Measurements from ENCODE around the gene SNTG2.

SNTG2 gene

GRCh38 chr2:1353124-1353523, 402.5 kb downstream of the SNTG2 start:
- DNase-seq (ENCODE audit: low read depth), result no peak
- H3K4me3 ChIP-seq (ENCODE audit: low read length), result no peak overlapping the region
- TF ChIP-seq CTCF (conservative IDR thresholded peaks at IDR 0.05; ENCODE audit: low read depth, low read length), result no peak

- DNase-seq (ENCODE audit: low read depth), result no peak
- no peak for TF ChIP-seq CTCF (conservative IDR thresholded peaks at IDR 0.05; ENCODE audit: low read depth, low read length)
- H3K4me3 ChIP-seq (ENCODE audit: low read length), result no peak overlapping the region
Measured at GRCh38 chr2:1353543-1353942, 402.9 kb downstream of the SNTG2 start.

GRCh38 chr2:1360144-1360543, 409.5 kb downstream of the SNTG2 start:
- no peak for DNase-seq (ENCODE audit: low read depth)
- H3K4me3 ChIP-seq (ENCODE audit: low read length), result no peak overlapping the region
- TF ChIP-seq CTCF (conservative IDR thresholded peaks at IDR 0.05; ENCODE audit: low read depth, low read length), result no peak

- H3K4me3 ChIP-seq (ENCODE audit: low read length), result no peak overlapping the region
- DNase-seq (ENCODE audit: low read depth), result no peak
- TF ChIP-seq CTCF (conservative IDR thresholded peaks at IDR 0.05; ENCODE audit: low read depth, low read length), result no peak
Measured at GRCh38 chr2:1360557-1361250, 410.1 kb downstream of the SNTG2 start.

GRCh38 chr2:1363367-1363766, 412.7 kb downstream of the SNTG2 start:
- DNase-seq (ENCODE audit: low read depth), result no peak
- no peak for TF ChIP-seq CTCF (conservative IDR thresholded peaks at IDR 0.05; ENCODE audit: low read depth, low read length)
- no peak overlapping the region for H3K4me3 ChIP-seq (ENCODE audit: low read length)

- TF ChIP-seq CTCF (conservative IDR thresholded peaks at IDR 0.05; ENCODE audit: low read depth, low read length), result no peak
- DNase-seq (ENCODE audit: low read depth), result no peak
- H3K4me3 ChIP-seq (ENCODE audit: low read length), result no peak overlapping the region
Measured at GRCh38 chr2:1366546-1367134, 416.0 kb downstream of the SNTG2 start.

GRCh38 chr2:1367601-1368000, 417.0 kb downstream of the SNTG2 start:
- no peak for DNase-seq (ENCODE audit: low read depth)
- TF ChIP-seq CTCF (conservative IDR thresholded peaks at IDR 0.05; ENCODE audit: low read depth, low read length), result no peak

More at GRCh38 chr2:1367601-1368000, 417.0 kb downstream of the SNTG2 start:
- H3K4me3 ChIP-seq (ENCODE audit: low read length), result no peak overlapping the region

Data from retinal pigment epithelial cell (primary cell).